Tibial nerve (tissue), 3 donors: ENCODE measurements around the gene WDR76.

Experiments
- POLR2A ChIP-seq, 2 donors: fragments of 450-650 bp; IDR thresholded peaks; one replicate each; pipeline ENCODE4 v1.6.1; 2017; ENCODE audit warnings: antibody characterized with exemption in 2 of 2, mild to moderate bottlenecking in 2 of 2, moderate library complexity in 2 of 2
- TF ChIP-seq, protein P1 (sequence below), 5 experiments: fragments of 200-600 bp in 3 of 5; fragments of 450-650 bp in 2 of 5; sonication (generic) in 3 of 5; IDR thresholded peaks; one replicate each; pipeline ENCODE4 v1.5.1; 2016 to 2019; ENCODE audit warnings: antibody characterized with exemption in 5 of 5, mild to moderate bottlenecking in 3 of 5, moderate library complexity in 2 of 5

DNA sequence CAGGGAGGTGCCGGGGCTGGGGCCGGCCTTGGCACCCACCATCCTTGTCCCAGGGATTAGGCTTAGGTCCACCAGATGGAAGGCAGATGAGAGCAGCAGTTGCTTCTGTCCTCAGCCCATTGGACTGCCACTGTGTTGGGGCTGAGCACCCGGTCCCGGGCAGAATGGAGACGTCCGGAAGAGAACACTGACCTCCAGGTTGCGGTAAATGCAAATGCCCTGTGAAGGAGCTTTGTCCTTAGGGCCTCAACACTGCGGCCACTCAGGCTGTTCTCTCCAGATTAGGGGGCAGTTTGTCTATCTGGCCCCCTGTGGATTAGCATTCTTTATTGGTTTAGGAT is 26.9 kb upstream of the WDR76 start, which contains the start of gene SERINC4:
- TF ChIP-seq, protein P1, sequence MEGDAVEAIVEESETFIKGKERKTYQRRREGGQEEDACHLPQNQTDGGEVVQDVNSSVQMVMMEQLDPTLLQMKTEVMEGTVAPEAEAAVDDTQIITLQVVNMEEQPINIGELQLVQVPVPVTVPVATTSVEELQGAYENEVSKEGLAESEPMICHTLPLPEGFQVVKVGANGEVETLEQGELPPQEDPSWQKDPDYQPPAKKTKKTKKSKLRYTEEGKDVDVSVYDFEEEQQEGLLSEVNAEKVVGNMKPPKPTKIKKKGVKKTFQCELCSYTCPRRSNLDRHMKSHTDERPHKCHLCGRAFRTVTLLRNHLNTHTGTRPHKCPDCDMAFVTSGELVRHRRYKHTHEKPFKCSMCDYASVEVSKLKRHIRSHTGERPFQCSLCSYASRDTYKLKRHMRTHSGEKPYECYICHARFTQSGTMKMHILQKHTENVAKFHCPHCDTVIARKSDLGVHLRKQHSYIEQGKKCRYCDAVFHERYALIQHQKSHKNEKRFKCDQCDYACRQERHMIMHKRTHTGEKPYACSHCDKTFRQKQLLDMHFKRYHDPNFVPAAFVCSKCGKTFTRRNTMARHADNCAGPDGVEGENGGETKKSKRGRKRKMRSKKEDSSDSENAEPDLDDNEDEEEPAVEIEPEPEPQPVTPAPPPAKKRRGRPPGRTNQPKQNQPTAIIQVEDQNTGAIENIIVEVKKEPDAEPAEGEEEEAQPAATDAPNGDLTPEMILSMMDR (IDR thresholded peaks at IDR 0.05), result no peak
- no peak for TF ChIP-seq POLR2A (IDR thresholded peaks at IDR 0.05)
